Measurements from ENCODE around the gene AMOTL2. TPM values are rescaled to one million over a fixed set of nuclear protein-coding genes. Genes with fewer than 3 reads are reported as not detected.

Gene AMOTL2
- total and polyA plus RNA-seq, 2 donors (not counting 3 experiments of a cell fraction or from before 2014, with no cell fraction given), result 130 to 145 TPM

GRCh38 chr3:134362221-134362620 is 12.0 kb downstream of the AMOTL2 start:
- peaks cover 71% of the 10 kb centered on the region for H3K79me2 ChIP-seq (ENCODE audit: control insufficient read depth, insufficient read depth, low read length)

More at GRCh38 chr3:134362221-134362620, 12.0 kb downstream of the AMOTL2 start:
- dilution Hi-C loops (cut with MboI; ENCODE audit: extremely low pct_ligation_motif_present, low sequenced_read_pairs), result no loop called here
- peaks cover 72 to 87% of the 10 kb centered on the region in 2 experiments for H3K36me3 ChIP-seq (ENCODE audit: control insufficient read depth in 2 of 2, extremely low read depth in 1 of 2, insufficient read depth in 2 of 2, low read length in 2 of 2)
- ChIA-PET POLR2A (interaction anchor here (5.7 kb wide), 1 partner anchor 48 kb away, joined by 63 read pairs; no protein-coding TSS in a partner anchor), CTCF (interaction anchor here (0.9 to 3.4 kb wide), 4 partner anchors 10 to 111 kb away, joined by 3 to 32 read pairs (median 6); no protein-coding TSS in a partner anchor)
- TF ChIP-seq POLR2A (IDR thresholded peaks at IDR 0.05; ENCODE audit: low read depth, low read length) (no peak), EZH2 (IDR thresholded peaks at IDR 0.05; ENCODE audit: borderline replicate concordance, low read depth, low read length, severe bottlenecking) (no peak), CTCF (IDR thresholded peaks at IDR 0.05; ENCODE audit: extremely low read depth in 1 of 2, insufficient read depth in 1 of 2, low read depth in 1 of 2, low read length in 2 of 2) (no peak), JUN (IDR thresholded peaks at IDR 0.05; ENCODE audit: borderline replicate concordance, insufficient read depth, insufficient read length, low read depth) (no peak), MYC (IDR thresholded peaks at IDR 0.05; ENCODE audit: low read depth, low read length) (no peak)
- H3K9me1 ChIP-seq (replicated peaks; ENCODE audit: control insufficient read depth, extremely low read depth, insufficient read depth, low read length), result no peaks in the 10 kb centered on the region
- H3K4me1 ChIP-seq (ENCODE audit: control insufficient read depth, extremely low read depth, insufficient read depth, low read length), result peaks cover 56% of the 10 kb centered on the region
- H3K27ac ChIP-seq (ENCODE audit: insufficient read depth, low read depth, low read length), result peak overlapping the region; percentile 10
- no TSS peak for BruUV-seq (replicated peaks)
- no peaks in the 10 kb centered on the region for H4K20me1 ChIP-seq (replicated peaks; ENCODE audit: control insufficient read depth, extremely low read depth, insufficient read depth, low read length)
- H2AFZ ChIP-seq (ENCODE audit: low read depth, low read length), result no peak overlapping the region
- DNase-seq (ENCODE audit: low read depth, low spot score), result no peak
- intact Hi-C loops (cut with micrococcal nuclease), result loop anchor here (5.0 to 10.0 kb wide), 2 partner anchors 420 to 787 kb away; partner anchors contain the start of gene CDV3
- H3K27me3 ChIP-seq (ENCODE audit: control insufficient read depth in 2 of 2, insufficient read depth in 2 of 2, low read length in 2 of 2), result no peaks in the 10 kb centered on the region
- no peak overlapping the region for H3K4me3 ChIP-seq (replicated peaks in 1 of 3; ENCODE audit: insufficient read depth in 1 of 3, low read depth in 1 of 3, low read length in 3 of 3)
- no peak for FAIRE-seq
- H3K9me3 ChIP-seq (replicated peaks; ENCODE audit: control insufficient read depth, insufficient read depth, low read length), result no peaks in the 10 kb centered on the region
- no peak overlapping the region for H3K4me2 ChIP-seq (ENCODE audit: insufficient read depth, low read length)
- no peak overlapping the region for H3K9ac ChIP-seq (replicated peaks; ENCODE audit: extremely low read depth, insufficient read depth, low read length)

All from endothelial cell of umbilical vein (primary cell).